Amniotic epithelial cell (primary cell): ENCODE results near the gene PTGR1.
A peak's percentile ranks its signal among the peaks of the same experiment; 100 is the strongest.

Source experiments
- DNase-seq: peaks from one replicate; pipeline ENCODE4 v3.0.0-alpha.2; 2010; ENCODE audit warnings: low read depth

Gene PTGR1

GRCh38 chr9:111542497-111543254 is 56.8 kb downstream of the PTGR1 start:
- DNase-seq, result no peak

GRCh38 chr9:111533099-111533790 is 66.2 kb downstream of the PTGR1 start:
- peak; percentile 62 for DNase-seq

- no peak for DNase-seq
Measured at GRCh38 chr9:111531716-111532115, 67.7 kb downstream of the PTGR1 start.

GRCh38 chr9:111529787-111530186 is 69.7 kb downstream of the PTGR1 start:
- DNase-seq, result no peak

GRCh38 chr9:111527347-111527746 is 72.1 kb downstream of the PTGR1 start:
- no peak for DNase-seq

GRCh38 chr9:111525056-111525977 is 74.1 kb downstream of the PTGR1 start, which contains the start of gene ZNF483:
TSS of gene ZNF483 (plus strand) at chr9:111525179. CDS start at chr9:111527396, 2,217 bp downstream.
- peak; percentile 70 for DNase-seq

GRCh38 chr9:111524731-111525055 is 74.8 kb downstream of the PTGR1 start:
- DNase-seq, result no peak

GRCh38 chr9:111516061-111516465 is 83.4 kb downstream of the PTGR1 start:
- DNase-seq, result peak; percentile 9

GRCh38 chr9:111514967-111515366 is 84.5 kb downstream of the PTGR1 start:
- DNase-seq, result no peak
